Liver (tissue), 3 donors: ENCODE results near the gene IL17REL.

Experiments
- CTCF ChIP-seq: fragments of 150-350 bp; IDR thresholded peaks from 2 replicates; pipeline ENCODE4 v1.5.1; 2017; ENCODE audit warnings: improper control_type of control experiment, low read depth, low read length; ENCODE audit not compliant: missing input control
- EGR1 ChIP-seq, 2 donors: IDR thresholded peaks; 2 replicates each; pipeline ENCODE4 v1.6.1; 2016 to 2018; ENCODE audit warnings: antibody characterized with exemption in 2 of 2, low read depth in 2 of 2
- GABPA ChIP-seq, 2 donors: IDR thresholded peaks in 1 of 2; conservative IDR thresholded peaks in 1 of 2; 2 replicates each; pipeline ENCODE4 v1.6.1; 2016; ENCODE audit warnings: antibody characterized with exemption in 2 of 2, mild to moderate bottlenecking in 1 of 2, moderate library complexity in 1 of 2
- RAD21 ChIP-seq, 2 donors: IDR thresholded peaks; 2 replicates each; pipeline ENCODE4 v1.6.1; 2016; ENCODE audit warnings: antibody characterized with exemption in 2 of 2, mild to moderate bottlenecking in 2 of 2
- SP1 ChIP-seq: IDR thresholded peaks from 2 replicates; pipeline ENCODE4 v1.6.1; 2018; ENCODE audit warnings: antibody characterized with exemption, mild to moderate bottlenecking
- YY1 ChIP-seq: IDR thresholded peaks from 2 replicates; pipeline ENCODE4 v1.6.1; 2016; ENCODE audit warnings: antibody characterized with exemption, mild to moderate bottlenecking
- TF ChIP-seq, protein P1 (sequence below): IDR thresholded peaks from 2 replicates; pipeline ENCODE4 v1.6.1; 2016; ENCODE audit warnings: antibody characterized with exemption, mild to moderate bottlenecking
- TF ChIP-seq, protein P2 (sequence below): IDR thresholded peaks from 2 replicates; pipeline ENCODE4 v1.6.1; 2016; ENCODE audit warnings: antibody characterized with exemption
- donor health status: healthy.
- donor health status: healthy.

DNA sequence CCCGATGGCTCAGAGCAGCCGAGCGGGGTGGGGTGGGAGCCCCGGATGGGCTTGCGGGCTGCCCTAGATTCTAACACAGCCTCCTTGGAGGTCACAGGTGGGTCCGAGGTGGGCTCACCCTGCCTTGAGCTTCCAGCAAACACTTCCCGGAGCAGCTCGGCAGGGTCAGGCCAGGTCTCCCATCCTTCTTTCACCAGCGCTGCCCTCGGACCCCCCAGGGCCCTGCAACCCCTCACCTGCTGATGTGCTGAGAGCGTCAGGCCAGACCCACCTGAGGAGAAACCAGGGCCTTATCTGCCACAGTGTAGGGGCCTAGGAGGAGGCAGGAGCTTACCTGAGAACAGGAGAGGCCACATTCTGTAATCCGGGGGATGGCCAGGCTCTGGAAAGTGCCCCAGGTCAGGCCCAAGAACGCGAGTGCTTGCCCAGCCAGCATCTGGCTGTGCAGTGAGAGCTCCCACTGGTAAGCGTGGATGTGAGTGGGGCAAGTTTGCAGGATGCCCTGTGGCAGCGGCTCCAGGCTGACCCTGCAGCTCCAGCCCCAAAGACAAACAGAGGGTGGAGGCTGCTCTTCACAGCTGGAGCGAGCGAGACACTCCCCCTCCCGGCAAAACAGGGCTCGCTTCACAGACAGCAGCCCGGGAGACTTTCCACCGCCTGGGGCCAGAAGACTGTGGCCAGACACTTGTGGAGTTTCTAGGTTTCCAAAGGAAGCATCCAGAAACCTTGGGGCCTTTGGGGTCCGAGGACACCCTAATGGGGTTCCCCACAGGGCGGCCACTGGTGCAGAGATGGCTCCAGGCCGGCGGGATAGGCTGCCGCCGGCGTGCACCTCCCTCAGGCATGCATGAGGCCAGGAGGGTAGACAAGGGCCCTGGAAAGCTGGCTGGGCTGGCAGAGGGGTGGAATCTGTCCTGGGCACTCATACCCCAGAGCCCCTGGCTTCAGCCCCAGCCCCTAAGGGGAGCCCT is at the start of gene IL17REL:
- TF ChIP-seq GABPA (IDR thresholded peaks at IDR 0.05 in 1 of 2, conservative IDR thresholded peaks at IDR 0.05 in 1 of 2), result no peak
- TF ChIP-seq CTCF, result no peak
- TF ChIP-seq, protein P1, sequence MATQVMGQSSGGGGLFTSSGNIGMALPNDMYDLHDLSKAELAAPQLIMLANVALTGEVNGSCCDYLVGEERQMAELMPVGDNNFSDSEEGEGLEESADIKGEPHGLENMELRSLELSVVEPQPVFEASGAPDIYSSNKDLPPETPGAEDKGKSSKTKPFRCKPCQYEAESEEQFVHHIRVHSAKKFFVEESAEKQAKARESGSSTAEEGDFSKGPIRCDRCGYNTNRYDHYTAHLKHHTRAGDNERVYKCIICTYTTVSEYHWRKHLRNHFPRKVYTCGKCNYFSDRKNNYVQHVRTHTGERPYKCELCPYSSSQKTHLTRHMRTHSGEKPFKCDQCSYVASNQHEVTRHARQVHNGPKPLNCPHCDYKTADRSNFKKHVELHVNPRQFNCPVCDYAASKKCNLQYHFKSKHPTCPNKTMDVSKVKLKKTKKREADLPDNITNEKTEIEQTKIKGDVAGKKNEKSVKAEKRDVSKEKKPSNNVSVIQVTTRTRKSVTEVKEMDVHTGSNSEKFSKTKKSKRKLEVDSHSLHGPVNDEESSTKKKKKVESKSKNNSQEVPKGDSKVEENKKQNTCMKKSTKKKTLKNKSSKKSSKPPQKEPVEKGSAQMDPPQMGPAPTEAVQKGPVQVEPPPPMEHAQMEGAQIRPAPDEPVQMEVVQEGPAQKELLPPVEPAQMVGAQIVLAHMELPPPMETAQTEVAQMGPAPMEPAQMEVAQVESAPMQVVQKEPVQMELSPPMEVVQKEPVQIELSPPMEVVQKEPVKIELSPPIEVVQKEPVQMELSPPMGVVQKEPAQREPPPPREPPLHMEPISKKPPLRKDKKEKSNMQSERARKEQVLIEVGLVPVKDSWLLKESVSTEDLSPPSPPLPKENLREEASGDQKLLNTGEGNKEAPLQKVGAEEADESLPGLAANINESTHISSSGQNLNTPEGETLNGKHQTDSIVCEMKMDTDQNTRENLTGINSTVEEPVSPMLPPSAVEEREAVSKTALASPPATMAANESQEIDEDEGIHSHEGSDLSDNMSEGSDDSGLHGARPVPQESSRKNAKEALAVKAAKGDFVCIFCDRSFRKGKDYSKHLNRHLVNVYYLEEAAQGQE, result no peak
- TF ChIP-seq SP1, result no peak
- no peak for TF ChIP-seq EGR1 (IDR thresholded peaks at IDR 0.05; ENCODE audit: low read depth in 2 of 2)
- TF ChIP-seq RAD21 (IDR thresholded peaks at IDR 0.05), result no peak
- TF ChIP-seq YY1, result no peak
- TF ChIP-seq, protein P2, sequence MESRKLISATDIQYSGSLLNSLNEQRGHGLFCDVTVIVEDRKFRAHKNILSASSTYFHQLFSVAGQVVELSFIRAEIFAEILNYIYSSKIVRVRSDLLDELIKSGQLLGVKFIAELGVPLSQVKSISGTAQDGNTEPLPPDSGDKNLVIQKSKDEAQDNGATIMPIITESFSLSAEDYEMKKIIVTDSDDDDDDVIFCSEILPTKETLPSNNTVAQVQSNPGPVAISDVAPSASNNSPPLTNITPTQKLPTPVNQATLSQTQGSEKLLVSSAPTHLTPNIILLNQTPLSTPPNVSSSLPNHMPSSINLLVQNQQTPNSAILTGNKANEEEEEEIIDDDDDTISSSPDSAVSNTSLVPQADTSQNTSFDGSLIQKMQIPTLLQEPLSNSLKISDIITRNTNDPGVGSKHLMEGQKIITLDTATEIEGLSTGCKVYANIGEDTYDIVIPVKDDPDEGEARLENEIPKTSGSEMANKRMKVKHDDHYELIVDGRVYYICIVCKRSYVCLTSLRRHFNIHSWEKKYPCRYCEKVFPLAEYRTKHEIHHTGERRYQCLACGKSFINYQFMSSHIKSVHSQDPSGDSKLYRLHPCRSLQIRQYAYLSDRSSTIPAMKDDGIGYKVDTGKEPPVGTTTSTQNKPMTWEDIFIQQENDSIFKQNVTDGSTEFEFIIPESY, result no peak
